ENCODE measurements around the gene SIPA1. TPM values are rescaled to one million over a fixed set of nuclear protein-coding genes. Genes with fewer than 3 reads are reported as not detected.

SIPA1 gene
- total RNA-seq, 2 experiments from 2014 or later, result 172 to 180 TPM

GRCh38 chr11:65654375-65655349 lies 16.8 kb downstream of the SIPA1 start:
- Mint-ChIP-seq H3K4me1 (ENCODE audit: low read depth) (peaks cover 59% of the 10 kb centered on the region), H3K4me3 (no peak overlapping the region), H3K27me3 (no peaks in the 10 kb centered on the region), H3K9me3 (no peaks in the 10 kb centered on the region), H3K27ac (peak overlapping the region; percentile 58), H3K36me3 (ENCODE audit: low read depth) (peaks cover 41% of the 10 kb centered on the region)
- intact Hi-C loops (cut with micrococcal nuclease), result no loop called here
- no peak for TF ChIP-seq CTCF (IDR thresholded peaks at IDR 0.05)
- DNase-seq (no peak), ATAC-seq (no peak)
- ChIA-PET CTCF (interaction anchor here (0.9 to 1.2 kb wide), 2 partner anchors 56 to 126 kb away, joined by 3 read pairs; no protein-coding TSS in a partner anchor), POLR2A (interaction anchor here (0.7 to 23.0 kb wide), 4 partner anchors 4 to 607 kb away, joined by 3 to 320 read pairs (median 162); partner anchors contain the start of genes RELA and SIPA1)

DNA sequence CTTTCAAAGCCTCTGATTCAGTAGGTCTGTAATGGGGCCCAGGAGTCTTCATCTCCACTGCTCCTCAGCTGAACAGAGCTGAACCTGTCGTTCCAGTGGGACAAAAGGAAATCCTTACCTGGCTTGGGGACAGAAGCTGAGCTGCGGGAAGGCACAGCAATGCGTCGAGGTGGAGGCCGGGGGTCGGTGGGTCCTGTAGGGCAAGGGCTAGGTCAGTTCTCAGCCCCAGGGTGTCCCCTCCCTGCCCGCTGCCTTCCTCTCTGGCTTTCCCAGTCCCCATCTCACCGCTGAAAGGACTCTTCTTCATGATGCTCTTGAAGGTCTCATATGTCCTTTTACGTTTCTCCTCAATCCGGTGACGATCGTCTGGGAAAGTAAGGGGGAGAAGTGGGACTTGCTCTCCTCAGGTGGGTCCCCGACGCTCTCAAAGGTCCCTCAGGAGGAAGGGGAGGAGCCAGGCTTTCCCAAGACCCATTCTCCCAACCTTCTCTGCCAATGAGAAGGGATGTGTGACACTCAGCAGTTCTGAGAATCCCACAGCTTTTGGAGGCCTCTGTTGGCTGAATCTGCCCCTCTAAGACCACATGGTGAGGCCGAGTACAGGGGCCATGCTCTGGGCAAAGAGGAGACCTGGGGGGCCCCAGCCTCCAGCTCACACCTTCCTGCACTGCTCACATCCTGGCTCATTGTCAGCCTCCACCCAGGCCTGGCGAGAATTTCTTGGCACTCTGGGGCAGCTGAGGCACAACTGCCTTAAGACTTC lies 17.9 kb downstream of the SIPA1 start:
- peak overlapping the region; percentile 58 for H3K27ac Mint-ChIP-seq
- H3K4me3 Mint-ChIP-seq, result no peak overlapping the region
- intact Hi-C loops (cut with micrococcal nuclease), result no loop called here
- no peak for TF ChIP-seq CTCF (IDR thresholded peaks at IDR 0.05)
- H3K27me3 Mint-ChIP-seq, result no peaks in the 10 kb centered on the region
- H3K36me3 Mint-ChIP-seq (ENCODE audit: low read depth), result peaks cover 50% of the 10 kb centered on the region
- H3K9me3 Mint-ChIP-seq, result no peaks in the 10 kb centered on the region
- ChIA-PET CTCF (no interaction called here), POLR2A (interaction anchor here (1.4 to 21.3 kb wide), 2 partner anchors 12 to 232 kb away, joined by 4 to 320 read pairs; partner anchors contain the start of gene SIPA1)
- ATAC-seq, result no peak
- DNase-seq, result no peak
- peaks cover 68% of the 10 kb centered on the region for H3K4me1 Mint-ChIP-seq (ENCODE audit: low read depth)

DNA sequence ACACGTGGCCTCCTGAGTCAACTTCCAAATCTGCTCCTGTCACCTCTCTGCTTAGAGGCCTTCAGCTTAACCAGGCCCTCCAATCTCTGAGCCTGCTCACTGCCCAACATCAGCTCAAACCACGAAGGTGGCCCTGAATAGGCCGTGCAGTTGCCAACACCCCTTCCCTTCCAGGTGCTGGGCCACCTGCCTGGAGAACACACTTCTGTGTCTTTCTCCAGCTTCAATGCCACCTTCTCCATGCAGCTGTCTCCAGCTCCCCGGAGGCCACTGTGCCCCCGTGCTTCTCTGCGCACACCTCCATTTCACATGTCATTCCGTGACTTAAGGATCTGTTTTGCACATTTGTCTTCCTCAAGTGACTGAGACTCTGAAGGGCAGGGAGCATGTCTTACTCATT lies 19.5 kb downstream of the SIPA1 start:
- ChIA-PET CTCF (no interaction called here), POLR2A (interaction anchor here (1.0 to 21.3 kb wide), 3 partner anchors 14 to 69 kb away, joined by 3 to 320 read pairs (median 5); partner anchors contain the start of gene SIPA1)
- TF ChIP-seq CTCF (IDR thresholded peaks at IDR 0.05), result no peak
- no peaks in the 10 kb centered on the region for H3K9me3 Mint-ChIP-seq
- H3K27me3 Mint-ChIP-seq, result no peaks in the 10 kb centered on the region
- DNase-seq, result no peak
- H3K36me3 Mint-ChIP-seq (ENCODE audit: low read depth), result peaks cover 55% of the 10 kb centered on the region
- no peak for ATAC-seq
- no peak overlapping the region for H3K4me3 Mint-ChIP-seq
- peaks cover 58% of the 10 kb centered on the region for H3K4me1 Mint-ChIP-seq (ENCODE audit: low read depth)
- intact Hi-C loops (cut with micrococcal nuclease), result no loop called here
- H3K27ac Mint-ChIP-seq, result peak overlapping the region; percentile 62

GRCh38 chr11:65658174-65659021 lies 20.5 kb downstream of the SIPA1 start:
- Mint-ChIP-seq H3K9me3 (no peaks in the 10 kb centered on the region), H3K36me3 (ENCODE audit: low read depth) (peaks cover 55% of the 10 kb centered on the region), H3K4me3 (no peak overlapping the region), H3K4me1 (ENCODE audit: low read depth) (peaks cover 51% of the 10 kb centered on the region), H3K27me3 (no peaks in the 10 kb centered on the region), H3K27ac (peak overlapping the region; percentile 75)
- no peak for TF ChIP-seq CTCF (IDR thresholded peaks at IDR 0.05)
- ChIA-PET CTCF (interaction anchor here (1.5 kb wide), 1 partner anchor 122 kb away, joined by 6 read pairs; no protein-coding TSS in a partner anchor), POLR2A (interaction anchor here (0.7 to 21.3 kb wide), 4 partner anchors 15 to 236 kb away, joined by 3 to 320 read pairs (median 4); partner anchors contain the start of genes NEAT1 and SIPA1)
- intact Hi-C loops (cut with micrococcal nuclease), result no loop called here
- ATAC-seq, result no peak
- DNase-seq, result no peak

All from activated CD8-positive, alpha-beta T cell treated with anti-CD3 and anti-CD28 coated beads for 36 hours (primary cell).